ENCODE data around the gene ERCC6L2.

Gene ERCC6L2

GRCh38 chr9:95952471-95952870 lies 77.0 kb downstream of the ERCC6L2 start (continued):
- no peak for TF ChIP-seq ZBTB10 (tag by site-specific recombination; IDR thresholded peaks at IDR 0.05)
- no peak for TF ChIP-seq ZNF324 (tag by site-specific recombination; IDR thresholded peaks at IDR 0.05)
- no peak for TF ChIP-seq ZFP69B (tag by site-specific recombination; IDR thresholded peaks at IDR 0.05)
- no peak for TF ChIP-seq ZNF658 (tag by site-specific recombination; IDR thresholded peaks at IDR 0.05)

DNA sequence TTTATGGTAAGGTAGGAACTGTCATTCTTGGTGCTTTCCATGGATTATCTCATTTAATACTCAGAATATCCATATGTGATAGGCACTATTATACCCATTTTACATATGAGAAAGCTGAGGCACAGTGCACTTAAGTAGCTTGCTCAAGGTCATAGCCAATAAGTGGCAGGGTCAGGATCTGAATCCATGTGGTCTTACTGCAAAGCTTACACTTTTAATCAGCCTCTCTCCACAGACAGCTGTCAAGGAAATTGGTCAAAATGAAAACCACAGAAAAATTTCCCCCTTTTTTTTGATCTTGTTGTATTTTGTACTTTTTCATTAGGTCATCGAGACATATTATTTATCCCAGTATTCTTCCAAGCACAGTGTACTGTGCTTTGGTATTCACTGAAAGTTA lies 78.5 kb downstream of the ERCC6L2 start:
- Histone ChIP-seq H3K4me3 (ENCODE audit: low read depth, low read length) (no peak overlapping the region), H3K36me3 (ENCODE audit: control insufficient read depth in 2 of 2, insufficient read depth in 1 of 2, low read length in 2 of 2) (peaks cover 5 to 20% of the 10 kb centered on the region in 2 experiments; a peak in 1 of 3 replicates), H3K27ac (ENCODE audit: extremely low read depth, low read depth, low read length) (no peak overlapping the region), H3K4me1 (ENCODE audit: control insufficient read depth, insufficient read depth, low read length) (no peaks in the 10 kb centered on the region), H3K9me3 (ENCODE audit: control insufficient read depth, insufficient read depth, low read depth, low read length) (no peaks in the 10 kb centered on the region)
- POLR2A ChIA-PET = no interaction called here
- CTCF ChIA-PET = no interaction called here
- TF ChIP-seq ZSCAN16 (tag by site-specific recombination; IDR thresholded peaks at IDR 0.05) (no peak), EGR2 (tag by site-specific recombination; IDR thresholded peaks at IDR 0.05; ENCODE audit: low read depth) (no peak), KLF17 (tag by site-specific recombination; IDR thresholded peaks at IDR 0.05) (no peak), ZNF692 (tag by site-specific recombination; IDR thresholded peaks at IDR 0.05) (no peak), ZNF596 (tag by site-specific recombination; IDR thresholded peaks at IDR 0.05) (no peak), ZNF2 (tag by site-specific recombination; IDR thresholded peaks at IDR 0.05) (no peak), ZNF184 (tag by site-specific recombination; IDR thresholded peaks at IDR 0.05) (no peak), TSHZ1 (tag by site-specific recombination; IDR thresholded peaks at IDR 0.05; ENCODE audit: borderline replicate concordance) (no peak)
- TF ChIP-seq, protein P1, sequence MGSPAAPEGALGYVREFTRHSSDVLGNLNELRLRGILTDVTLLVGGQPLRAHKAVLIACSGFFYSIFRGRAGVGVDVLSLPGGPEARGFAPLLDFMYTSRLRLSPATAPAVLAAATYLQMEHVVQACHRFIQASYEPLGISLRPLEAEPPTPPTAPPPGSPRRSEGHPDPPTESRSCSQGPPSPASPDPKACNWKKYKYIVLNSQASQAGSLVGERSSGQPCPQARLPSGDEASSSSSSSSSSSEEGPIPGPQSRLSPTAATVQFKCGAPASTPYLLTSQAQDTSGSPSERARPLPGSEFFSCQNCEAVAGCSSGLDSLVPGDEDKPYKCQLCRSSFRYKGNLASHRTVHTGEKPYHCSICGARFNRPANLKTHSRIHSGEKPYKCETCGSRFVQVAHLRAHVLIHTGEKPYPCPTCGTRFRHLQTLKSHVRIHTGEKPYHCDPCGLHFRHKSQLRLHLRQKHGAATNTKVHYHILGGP (tag by site-specific recombination; IDR thresholded peaks at IDR 0.05) = no peak

GRCh38 chr9:95954940-95955339 lies 79.4 kb downstream of the ERCC6L2 start:
- no peaks in the 10 kb centered on the region for H3K9me3 ChIP-seq (ENCODE audit: control insufficient read depth, insufficient read depth, low read depth, low read length)
- CTCF ChIA-PET = no interaction called here
- H3K36me3 ChIP-seq (ENCODE audit: control insufficient read depth in 2 of 2, insufficient read depth in 1 of 2, low read length in 2 of 2) = peaks cover 5 to 16% of the 10 kb centered on the region in 2 experiments; a peak in 1 of 3 replicates
- no peak overlapping the region for H3K4me3 ChIP-seq (ENCODE audit: low read depth, low read length)
- H3K4me1 ChIP-seq (ENCODE audit: control insufficient read depth, insufficient read depth, low read length) = no peaks in the 10 kb centered on the region
- POLR2A ChIA-PET = no interaction called here
- no peak overlapping the region for H3K27ac ChIP-seq (ENCODE audit: extremely low read depth, low read depth, low read length)
- TF ChIP-seq MEIS1 (CRISPR knock-in tag; IDR thresholded peaks at IDR 0.05; ENCODE audit: borderline replicate concordance) (no peak), GLI2 (tag by site-specific recombination; IDR thresholded peaks at IDR 0.05; ENCODE audit: borderline replicate concordance, low read depth) (no peak), ZNF571 (tag by site-specific recombination; IDR thresholded peaks at IDR 0.05) (no peak), ZNF302 (tag by site-specific recombination; IDR thresholded peaks at IDR 0.05; ENCODE audit: low read depth) (no peak), ZNF830 (tag by site-specific recombination; IDR thresholded peaks at IDR 0.05; ENCODE audit: low read depth) (no peak), ZNF701 (tag by site-specific recombination; IDR thresholded peaks at IDR 0.05) (no peak), ZNF121 (tag by site-specific recombination; IDR thresholded peaks at IDR 0.05) (no peak), ZNF473 (tag by site-specific recombination; IDR thresholded peaks at IDR 0.05) (no peak), ZNF654 (tag by site-specific recombination; IDR thresholded peaks at IDR 0.05; ENCODE audit: low read depth) (no peak), ZNF623 (tag by site-specific recombination; IDR thresholded peaks at IDR 0.05) (no peak), ZNF114 (tag by site-specific recombination; IDR thresholded peaks at IDR 0.05) (no peak)

All from HEK293 (cell line).